NCI-H187 (cell line): ENCODE measurements around the gene NEB.
A peak's percentile ranks its signal among the peaks of the same experiment; 100 is the strongest.
"Not testable (repeated sequence)": the region's sequence is repeated elsewhere in the genome, so short reads cannot be mapped to it uniquely, and the experiment has no call there.

Experiments
- DNase-seq, 2 experiments: peaks; one replicate each; lab custom pipeline; 2025; lab: John Stamatoyannopoulos, UW

The NEB gene

DNA sequence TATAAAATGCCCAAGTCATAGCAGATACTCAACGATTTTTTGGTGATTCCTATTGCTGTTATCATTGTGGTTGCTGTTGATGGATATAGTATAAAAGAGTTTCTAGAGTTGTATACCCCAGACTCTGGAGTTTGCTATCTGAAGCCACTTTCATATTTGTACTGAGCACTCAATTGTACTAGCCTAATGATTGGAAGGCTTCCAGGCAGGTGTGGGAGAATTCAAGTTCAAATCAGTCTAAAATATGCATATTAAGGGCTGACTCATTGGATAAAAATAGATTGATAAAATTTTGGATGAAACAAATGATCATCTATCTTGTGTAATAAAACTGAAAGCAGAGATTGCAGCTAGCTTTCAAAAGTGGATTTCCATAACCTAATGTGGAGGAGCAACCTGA is 122.9 kb downstream of the NEB start:
- DNase-seq, result no peak

DNA sequence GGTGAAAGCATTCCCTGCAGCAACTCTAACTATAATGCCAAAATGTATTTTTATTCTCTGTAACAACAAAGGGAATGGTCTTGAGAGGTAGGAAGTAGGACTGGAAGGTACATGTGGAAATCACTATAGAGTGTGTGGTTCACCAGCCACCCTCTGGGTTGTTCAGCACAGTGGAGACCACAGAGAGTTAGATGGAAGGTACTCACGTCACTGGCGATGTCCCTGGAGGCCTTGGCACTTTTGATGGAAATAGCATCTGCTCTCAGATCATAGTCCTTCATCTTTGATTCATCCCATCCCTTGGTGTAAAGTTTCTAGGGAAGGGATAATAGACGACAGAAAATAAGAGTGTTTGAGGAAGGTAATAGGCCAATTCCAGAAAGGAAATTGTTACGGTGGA is 124.0 kb downstream of the NEB start:
- no peak for DNase-seq

DNA sequence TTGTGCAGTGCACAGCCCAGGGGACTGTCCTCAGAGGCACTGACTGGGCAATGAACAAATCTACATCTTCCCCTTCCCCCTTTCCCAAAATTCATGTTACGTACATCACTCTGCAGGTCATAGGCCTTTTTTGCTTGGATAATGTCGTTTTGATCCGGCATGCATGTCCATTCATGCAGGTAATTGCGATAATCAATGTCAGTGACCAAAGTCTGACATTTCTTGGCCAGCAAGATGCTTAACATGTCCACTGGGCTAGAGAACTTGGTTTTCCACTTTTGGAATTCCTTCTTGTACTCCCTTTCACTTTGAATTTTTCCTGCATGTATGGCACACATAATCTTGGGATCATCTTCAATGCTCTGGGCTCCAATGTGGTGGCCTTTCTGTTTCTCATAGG is 124.6 kb downstream of the NEB start:
- no peak for DNase-seq

DNA sequence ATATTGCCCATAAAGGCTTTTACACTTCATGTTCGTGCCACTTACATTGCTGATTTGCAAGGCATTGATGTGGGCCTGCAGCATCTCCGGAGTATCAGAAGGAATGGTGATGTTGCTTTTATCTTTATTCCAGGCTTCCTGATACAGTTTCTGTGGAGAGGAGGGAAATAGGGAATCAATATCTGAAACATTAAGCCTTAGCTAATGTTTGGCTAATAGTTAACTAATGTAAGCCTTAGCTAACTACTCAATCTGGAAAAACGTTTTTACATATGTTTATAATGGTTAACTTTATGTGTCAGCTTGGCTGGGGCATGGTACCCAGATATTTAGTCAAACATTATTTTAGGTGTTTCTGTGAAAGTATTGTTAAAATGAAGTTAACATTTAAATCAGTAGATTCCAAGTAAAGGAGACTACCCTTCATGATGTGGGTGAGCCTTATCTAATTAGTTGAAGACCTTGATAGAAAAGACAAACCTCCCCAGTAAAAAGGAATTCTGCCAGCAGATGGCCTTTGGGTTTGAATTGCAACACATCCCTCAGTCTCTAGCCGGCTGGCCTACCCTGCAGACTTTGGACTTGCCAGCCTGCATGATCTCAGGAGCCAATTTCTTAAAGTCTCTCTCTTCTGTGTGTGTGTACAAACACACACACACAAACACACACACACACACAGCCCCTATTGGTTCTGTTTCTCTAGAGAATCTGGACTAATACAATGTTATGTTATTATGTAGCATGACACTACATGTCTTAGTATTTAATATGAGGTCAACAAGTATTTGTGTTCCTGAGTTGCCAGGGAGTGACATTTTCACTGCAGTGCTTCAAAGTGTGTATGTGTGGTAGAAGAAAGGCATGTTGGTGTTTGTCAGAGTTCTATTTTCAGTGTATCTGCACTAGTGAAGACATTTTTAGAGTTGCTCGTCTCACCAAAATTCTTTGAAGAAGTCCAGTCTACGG is 126.5 kb downstream of the NEB start:
- not testable (repeated sequence) for DNase-seq

DNA sequence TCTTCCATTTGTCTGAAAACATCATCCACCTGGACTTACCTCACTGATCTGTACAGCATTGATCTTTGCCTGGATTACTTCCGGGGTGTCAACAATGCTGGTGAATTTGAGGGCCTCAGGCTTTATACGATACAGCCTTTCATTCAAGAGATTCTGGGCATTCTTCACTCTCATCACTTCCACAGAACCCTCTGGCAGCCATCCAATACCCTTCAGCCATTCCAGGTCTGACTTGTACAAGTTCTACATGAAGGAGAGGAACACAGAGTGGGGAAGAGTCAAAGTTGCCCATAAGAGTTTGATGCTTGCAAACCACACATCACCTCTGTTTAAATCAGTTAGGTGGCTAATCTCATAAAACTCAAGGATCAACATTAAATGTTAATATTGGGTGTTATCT is 130.7 kb downstream of the NEB start:
- not testable (repeated sequence) for DNase-seq

DNA sequence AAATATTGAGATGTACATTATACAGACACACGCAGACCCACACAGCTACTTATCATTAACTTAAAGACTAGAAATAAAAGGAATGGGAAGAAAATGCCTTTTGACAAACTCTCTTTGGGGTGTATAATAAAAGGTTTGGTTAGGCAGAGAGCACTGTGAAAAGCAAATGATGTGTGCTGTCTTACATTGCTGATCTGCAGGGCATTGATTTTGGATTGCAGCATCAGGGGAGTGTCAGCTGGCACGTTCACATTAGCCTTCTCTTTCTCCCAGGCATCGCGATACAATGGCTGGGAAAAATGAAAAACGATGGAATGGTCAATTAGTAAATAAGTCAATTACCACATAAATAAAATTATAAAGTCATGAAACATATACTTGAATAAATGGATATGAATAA is 131.9 kb downstream of the NEB start:
- DNase-seq, result not testable (repeated sequence)

DNA sequence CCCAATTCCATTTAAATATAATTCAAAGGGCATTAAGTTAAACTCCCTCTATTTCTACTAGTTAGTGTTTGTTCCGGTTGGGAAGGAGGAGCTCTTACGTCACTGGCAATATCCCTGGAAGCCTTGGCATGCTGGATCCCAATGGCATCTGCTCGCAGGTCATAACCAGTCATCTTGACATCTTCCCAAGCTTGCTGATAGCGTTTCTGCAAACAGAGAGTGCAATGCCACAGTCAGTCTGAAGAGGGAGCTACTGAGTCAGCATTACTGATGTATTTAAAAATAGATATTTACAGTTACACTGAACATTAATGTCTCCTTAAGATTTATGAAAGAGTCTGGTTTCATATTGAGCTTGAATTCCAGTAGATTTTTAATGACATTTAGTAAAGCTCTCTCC is 132.5 kb downstream of the NEB start:
- not testable (repeated sequence) for DNase-seq

DNA sequence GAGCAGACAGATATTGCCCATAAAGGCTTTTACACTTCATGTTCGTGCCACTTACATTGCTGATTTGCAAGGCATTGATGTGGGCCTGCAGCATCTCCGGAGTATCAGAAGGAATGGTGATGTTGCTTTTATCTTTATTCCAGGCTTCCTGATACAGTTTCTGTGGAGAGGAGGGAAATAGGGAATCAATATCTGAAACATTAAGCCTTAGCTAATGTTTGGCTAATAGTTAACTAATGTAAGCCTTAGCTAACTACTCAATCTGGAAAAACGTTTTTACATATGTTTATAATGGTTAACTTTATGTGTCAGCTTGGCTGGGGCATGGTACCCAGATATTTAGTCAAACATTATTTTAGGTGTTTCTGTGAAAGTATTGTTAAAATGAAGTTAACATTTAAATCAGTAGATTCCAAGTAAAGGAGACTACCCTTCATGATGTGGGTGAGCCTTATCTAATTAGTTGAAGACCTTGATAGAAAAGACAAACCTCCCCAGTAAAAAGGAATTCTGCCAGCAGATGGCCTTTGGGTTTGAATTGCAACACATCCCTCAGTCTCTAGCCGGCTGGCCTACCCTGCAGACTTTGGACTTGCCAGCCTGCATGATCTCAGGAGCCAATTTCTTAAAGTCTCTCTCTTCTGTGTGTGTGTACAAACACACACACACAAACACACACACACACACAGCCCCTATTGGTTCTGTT is 137.2 kb downstream of the NEB start:
- DNase-seq, result not testable (repeated sequence)

DNA sequence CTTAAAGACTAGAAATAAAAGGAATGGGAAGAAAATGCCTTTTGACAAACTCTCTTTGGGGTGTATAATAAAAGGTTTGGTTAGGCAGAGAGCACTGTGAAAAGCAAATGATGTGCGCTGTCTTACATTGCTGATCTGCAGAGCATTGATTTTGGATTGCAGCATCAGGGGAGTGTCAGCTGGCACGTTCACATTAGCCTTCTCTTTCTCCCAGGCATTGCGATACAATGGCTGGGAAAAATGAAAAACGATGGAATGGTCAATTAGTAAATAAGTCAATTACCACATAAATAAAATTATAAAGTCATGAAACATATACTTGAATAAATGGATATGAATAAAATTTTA is 142.4 kb downstream of the NEB start:
- DNase-seq, result not testable (repeated sequence)

DNA sequence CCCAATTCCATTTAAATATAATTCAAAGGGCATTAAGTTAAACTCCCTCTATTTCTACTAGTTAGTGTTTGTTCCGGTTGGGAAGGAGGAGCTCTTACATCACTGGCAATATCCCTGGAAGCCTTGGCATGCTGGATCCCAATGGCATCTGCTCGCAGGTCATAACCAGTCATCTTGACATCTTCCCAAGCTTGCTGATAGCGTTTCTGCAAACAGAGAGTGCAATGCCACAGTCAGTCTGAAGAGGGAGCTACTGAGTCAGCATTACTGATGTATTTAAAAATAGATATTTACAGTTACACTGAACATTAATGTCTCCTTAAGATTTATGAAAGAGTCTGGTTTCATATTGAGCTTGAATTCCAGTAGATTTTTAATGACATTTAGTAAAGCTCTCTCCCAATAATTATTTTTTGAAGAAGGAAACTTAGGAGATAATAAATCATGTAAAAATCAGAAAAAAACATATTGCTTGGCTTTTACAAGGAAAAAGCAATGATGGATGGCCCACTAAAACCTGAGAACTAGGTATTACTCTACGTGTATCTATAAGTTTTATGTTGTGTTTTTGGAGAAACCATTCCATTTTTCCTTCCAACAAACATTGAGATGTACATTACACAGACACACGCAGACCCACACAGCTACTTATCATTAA is 142.9 kb downstream of the NEB start:
- DNase-seq, result not testable (repeated sequence)

DNA sequence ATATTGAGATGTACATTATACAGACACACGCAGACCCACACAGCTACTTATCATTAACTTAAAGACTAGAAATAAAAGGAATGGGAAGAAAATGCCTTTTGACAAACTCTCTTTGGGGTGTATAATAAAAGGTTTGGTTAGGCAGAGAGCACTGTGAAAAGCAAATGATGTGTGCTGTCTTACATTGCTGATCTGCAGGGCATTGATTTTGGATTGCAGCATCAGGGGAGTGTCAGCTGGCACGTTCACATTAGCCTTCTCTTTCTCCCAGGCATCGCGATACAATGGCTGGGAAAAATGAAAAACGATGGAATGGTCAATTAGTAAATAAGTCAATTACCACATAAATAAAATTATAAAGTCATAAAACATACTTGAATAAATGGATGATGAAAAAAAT is 153.0 kb downstream of the NEB start:
- not testable (repeated sequence) for DNase-seq

DNA sequence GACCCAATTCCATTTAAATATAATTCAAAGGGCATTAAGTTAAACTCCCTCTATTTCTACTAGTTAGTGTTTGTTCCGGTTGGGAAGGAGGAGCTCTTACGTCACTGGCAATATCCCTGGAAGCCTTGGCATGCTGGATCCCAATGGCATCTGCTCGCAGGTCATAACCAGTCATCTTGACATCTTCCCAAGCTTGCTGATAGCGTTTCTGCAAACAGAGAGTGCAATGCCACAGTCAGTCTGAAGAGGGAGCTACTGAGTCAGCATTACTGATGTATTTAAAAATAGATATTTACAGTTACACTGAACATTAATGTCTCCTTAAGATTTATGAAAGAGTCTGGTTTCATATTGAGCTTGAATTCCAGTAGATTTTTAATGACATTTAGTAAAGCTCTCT is 153.6 kb downstream of the NEB start:
- DNase-seq, result not testable (repeated sequence)

DNA sequence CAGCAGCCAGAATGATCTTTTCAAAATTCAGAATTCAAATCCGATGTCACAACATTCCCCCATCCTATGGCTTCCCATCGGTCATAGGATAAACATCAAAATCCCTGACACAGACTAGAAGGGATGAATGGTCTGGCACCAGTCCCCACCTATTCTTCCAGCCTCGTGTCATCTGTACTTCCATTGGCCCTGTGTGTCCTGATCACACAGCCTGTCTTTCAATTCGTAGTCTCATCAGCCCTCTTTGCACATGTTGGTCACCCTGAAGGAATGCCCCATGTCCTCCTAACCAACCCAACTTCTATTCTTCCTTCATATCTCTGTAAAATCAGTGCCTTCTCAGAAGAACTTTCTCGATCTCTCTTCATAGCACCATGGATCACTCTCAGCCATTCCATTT is 157.2 kb downstream of the NEB start:
- DNase-seq, result no peak

DNA sequence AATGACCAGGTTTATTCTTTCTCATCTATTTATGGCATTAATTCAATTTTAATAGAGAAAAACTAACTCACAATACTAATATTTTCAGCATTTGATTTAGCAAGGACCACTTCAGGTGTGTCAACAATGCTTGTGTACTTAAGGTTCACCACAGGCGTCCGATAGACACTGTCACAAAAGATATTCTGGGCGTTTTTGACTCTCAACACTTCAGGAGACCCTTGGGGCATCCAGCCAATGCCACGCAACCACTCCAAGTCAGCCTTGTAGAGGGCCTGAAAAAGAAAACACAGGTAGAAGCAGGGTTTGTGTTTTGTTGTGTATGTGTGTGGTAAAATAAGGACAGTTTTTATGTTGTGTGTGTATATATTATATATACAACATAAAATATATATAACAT is 158.2 kb downstream of the NEB start:
- DNase-seq, result peak in 1 of 2 experiments; percentile 24

DNA sequence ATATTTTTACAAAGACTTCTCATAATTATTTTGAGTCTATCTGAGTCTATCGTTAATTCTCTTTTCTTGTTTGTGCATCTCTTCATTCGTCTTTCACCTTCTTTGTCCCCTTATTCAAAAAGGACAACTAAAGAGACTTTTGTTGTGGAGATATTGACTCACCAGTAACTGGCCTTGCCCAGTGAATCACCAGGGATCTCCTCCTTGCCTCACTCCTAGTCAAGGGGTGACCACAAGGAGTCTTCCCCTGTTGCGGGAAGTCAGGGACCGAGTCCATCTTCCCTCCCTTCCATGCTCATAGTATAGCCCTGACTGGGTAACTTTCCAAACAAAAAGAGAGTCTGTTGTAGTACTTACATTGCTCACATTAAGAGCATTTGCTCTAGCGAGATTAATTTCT is 158.9 kb downstream of the NEB start:
- DNase-seq, result no peak

DNA sequence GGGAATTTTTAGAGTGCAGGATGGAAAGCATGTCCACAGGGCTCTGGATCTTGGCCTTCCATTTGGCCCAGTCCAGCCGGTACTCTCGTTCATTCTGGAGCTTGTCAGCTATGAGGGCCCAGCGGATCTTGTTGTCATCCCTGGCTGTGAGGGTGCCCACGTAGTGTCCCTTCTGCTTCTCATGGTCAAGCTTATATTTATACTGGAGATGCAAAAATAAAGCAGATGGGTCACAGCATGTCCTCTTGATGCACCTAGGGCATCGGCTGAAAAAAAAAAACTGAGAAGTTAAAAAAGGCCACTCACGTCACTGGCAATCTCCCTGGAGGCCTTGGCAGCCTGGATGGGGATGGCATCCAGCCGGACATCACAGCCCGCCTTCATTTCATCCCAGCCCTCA is 164.1 kb downstream of the NEB start:
- DNase-seq, result no peak

DNA sequence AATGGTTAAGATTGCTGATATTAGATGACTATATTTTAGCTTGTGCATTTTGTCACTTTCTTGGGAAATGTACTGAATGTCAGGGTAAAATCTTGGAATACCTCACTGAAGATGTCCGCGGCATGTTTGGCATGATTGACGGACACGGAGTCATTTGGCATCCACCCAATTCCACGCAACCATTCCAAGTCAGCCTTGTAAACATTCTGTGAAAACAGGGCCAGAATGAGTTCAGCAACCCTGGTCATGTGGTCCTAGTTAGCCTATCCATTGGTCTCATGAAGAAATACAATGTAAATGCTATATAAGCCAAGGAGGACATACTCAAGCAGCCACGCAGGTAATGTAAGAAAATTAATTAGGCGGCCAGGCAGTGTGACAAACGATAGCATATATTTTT is 165.1 kb downstream of the NEB start:
- DNase-seq, result no peak

DNA sequence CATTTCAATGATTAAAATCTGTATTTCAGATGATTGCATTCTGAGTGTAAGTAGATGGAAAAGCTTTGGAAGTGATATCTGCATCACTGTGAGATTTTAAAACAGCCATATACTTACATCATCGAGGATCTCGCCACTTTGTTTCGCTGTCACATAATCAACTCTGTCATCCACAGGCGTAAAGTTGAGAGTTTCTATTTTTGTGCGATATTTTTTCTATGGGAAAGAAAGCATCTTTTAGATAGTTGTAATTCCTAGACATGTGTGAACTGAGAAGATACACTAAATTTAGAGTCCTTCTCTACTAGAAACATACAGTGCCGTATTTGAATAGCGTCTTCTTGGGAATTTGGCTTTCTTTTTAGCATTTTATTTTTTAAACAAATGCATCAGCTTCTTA is 165.8 kb downstream of the NEB start:
- DNase-seq, result no peak

DNA sequence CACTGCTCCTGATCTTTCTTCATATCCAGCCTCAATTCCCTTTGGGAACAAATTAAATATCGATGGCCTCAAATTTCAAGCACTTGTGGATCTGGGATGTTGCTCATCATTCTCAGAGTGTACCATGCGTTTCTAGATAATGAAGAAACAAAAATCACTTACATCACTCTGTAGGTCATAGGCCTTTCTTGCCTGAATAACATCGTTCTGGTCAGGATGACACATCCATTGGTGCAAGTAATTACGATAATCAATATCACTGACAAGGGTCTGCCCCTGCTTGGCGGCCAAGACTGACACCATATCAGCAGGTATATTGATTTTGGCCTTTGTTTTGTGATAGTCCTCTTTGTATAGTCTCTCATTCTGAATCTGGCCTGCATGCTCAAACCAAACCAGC is 167.3 kb downstream of the NEB start:
- no peak for DNase-seq

DNA sequence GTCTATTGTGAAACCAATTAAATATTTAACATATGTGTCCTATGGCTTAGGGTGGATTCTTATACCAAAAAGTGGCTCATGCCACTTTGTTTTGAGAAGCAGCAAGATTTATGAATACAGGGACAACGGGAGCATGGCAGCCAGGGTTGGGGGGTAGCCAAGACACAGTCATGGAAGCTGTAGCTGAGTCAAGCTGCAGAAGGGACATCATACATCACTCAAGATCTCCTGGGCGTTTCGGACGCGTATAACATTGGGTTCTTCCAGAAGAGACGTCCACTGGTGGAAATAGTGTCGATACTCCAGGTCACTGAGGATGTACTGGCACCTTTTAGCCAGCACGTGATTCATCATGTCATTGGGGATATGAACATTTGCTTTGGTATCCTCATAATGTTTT is 171.9 kb downstream of the NEB start:
- DNase-seq, result no peak

DNA sequence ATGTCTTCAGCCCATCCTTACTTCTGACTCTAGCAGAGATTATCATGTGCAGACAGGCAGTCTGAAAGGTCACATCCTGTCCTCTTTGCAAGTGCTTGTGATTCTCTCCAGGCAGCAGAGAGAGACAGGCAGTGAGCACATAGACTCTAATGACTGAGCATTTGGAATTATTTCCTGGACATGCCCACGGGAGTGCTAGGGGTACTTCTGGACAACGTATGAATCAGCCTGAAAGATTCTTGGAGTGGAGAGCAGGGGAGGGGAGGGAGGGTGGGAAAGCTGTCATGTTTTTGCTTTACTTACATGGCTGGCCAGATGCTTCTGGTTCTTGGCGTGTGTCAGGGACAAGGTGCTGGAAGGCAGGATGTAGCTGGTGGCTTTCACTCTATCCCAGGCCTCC is 174.0 kb downstream of the NEB start:
- no peak for DNase-seq

DNA sequence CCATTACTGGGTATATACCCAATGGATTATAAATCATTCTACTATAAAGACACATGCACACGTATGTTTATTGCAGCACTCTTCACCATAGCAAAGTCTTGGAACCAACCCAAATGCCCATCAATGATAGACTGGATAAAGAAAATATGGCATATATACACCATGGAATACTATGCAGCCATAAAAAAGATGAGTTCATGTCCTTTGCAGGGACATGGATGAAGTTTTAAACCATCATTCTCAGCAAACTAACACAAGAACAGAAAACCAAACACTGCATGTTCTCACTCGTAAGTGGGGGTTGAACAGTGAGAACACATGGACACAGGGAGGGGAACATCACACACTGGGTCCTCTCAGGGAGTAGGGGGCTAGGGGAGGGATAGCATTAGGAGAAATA is 174.8 kb downstream of the NEB start:
- DNase-seq, result not testable (repeated sequence)

DNA sequence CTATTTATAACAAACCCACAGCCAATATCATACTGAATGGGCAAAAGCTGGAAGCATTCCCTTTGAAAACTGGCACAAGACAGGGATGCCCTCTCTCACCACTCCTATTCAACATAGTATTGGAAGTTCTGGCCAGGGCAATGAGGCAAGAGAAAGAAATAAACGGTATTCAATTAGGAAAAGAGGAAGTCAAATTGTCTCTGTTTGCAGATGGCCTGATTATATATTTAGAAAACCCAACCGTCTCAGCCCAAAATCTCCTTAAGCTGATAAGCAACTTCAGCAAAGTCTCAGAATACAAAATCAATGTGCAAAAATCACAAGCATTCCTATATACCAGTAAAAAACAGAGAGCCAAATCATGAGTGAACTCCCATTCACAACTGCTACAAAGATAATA is 176.4 kb downstream of the NEB start:
- not testable (repeated sequence) for DNase-seq
